HepG2 (cell line): ENCODE data around the gene EFEMP2. TPM values are rescaled to one million over a fixed set of nuclear protein-coding genes. Genes with fewer than 3 reads are reported as not detected.

Experiments used
- BHLHE40 ChIP-seq: IDR thresholded peaks from 2 replicates; pipeline ENCODE4 v1.6.1; 2011; ENCODE audit warnings: low read length, improper control_type of control experiment
- DR1 ChIP-seq: sonication (generic); formaldehyde crosslinking; IDR thresholded peaks from 2 replicates; pipeline ENCODE4 v1.8.0; 2021; ENCODE audit warnings: mild to moderate bottlenecking, missing genetic modification reagents, inconsistent platforms
- FOXP1 ChIP-seq, 2 experiments: fragments of 450-650 bp in 1 of 2; IDR thresholded peaks; 2 replicates each; pipeline ENCODE4 v1.6.1; 2017 to 2018; ENCODE audit warnings: antibody characterized with exemption in 1 of 2
- NAIF1 ChIP-seq: sonication (generic); formaldehyde crosslinking; IDR thresholded peaks from 2 replicates; pipeline ENCODE4 v1.5.0; 2020; ENCODE audit warnings: mild to moderate bottlenecking, missing genetic modification reagents, borderline replicate concordance
- NFIB ChIP-seq: sonication (generic); formaldehyde crosslinking; IDR thresholded peaks from 2 replicates; pipeline ENCODE4 v1.9.0; 2021; ENCODE audit warnings: missing genetic modification reagents, mild to moderate bottlenecking, borderline replicate concordance
- PHB2 ChIP-seq: fragments of 450-650 bp; IDR thresholded peaks from 2 replicates; pipeline ENCODE4 v1.6.1; 2018; ENCODE audit not compliant: partially characterized antibody
- REPIN1 ChIP-seq: sonication (generic); formaldehyde crosslinking; IDR thresholded peaks from 2 replicates; pipeline ENCODE4 v1.8.0; 2022; ENCODE audit warnings: missing genetic modification reagents, low read depth, mild to moderate bottlenecking, borderline replicate concordance
- SRSF1 ChIP-seq: fragments of 200-400 bp; formaldehyde crosslinking; optimal IDR thresholded peaks from 2 replicates; pipeline ENCODE3; 2017; ENCODE audit warnings: mild to moderate bottlenecking, low read depth, low read length, moderate library complexity
- ZFP36L2 ChIP-seq: sonication (generic); formaldehyde crosslinking; IDR thresholded peaks from 2 replicates; pipeline ENCODE4 v1.4.0; 2020; ENCODE audit warnings: missing genetic modification reagents
- ZNF557 ChIP-seq: sonication (generic); formaldehyde crosslinking; IDR thresholded peaks from 2 replicates; pipeline ENCODE4 v1.4.0; 2020; ENCODE audit warnings: missing genetic modification reagents
- ZNF652 ChIP-seq: IDR thresholded peaks from 2 replicates; pipeline ENCODE4 v1.6.1; 2016; ENCODE audit warnings: low read depth, borderline replicate concordance
- polyA plus RNA-seq, 8 experiments: library from polyadenylated mRNA; depleted of rRNA in 3 of 8; stranded (reverse) in 7 of 8; unstranded in 1 of 8; fragments of >200 nt; fragmentation: Illumina TruSeq in 4 of 8; extraction: Trizol in 4 of 8; gene quantifications; 2 replicates each; pipeline versions ENCODE4 v1.2.1 to v1.2.3, GENCODE V29; 2011 to 2016; ENCODE audit warnings: low read depth in 4 of 8, missing spikeins in 1 of 8, mixed read lengths in 1 of 8; ENCODE audit not compliant: insufficient read depth in 1 of 8
- total RNA-seq, 5 experiments: library from RNA; depleted of rRNA; stranded (reverse); fragments of >200 nt; fragmentation: Illumina TruSeq; extraction: Trizol; gene quantifications; 2 replicates each; pipeline ENCODE4 v1.2.3, GENCODE V29; 2016; ENCODE audit warnings: low read depth in 1 of 5
- TF ChIP-seq, protein P1 (sequence below): sonication (generic); formaldehyde crosslinking; IDR thresholded peaks from 2 replicates; pipeline ENCODE4 v1.8.0; 2022; ENCODE audit warnings: mild to moderate bottlenecking, missing genetic modification reagents
- TF ChIP-seq, protein P2 (sequence below): sonication (generic); formaldehyde crosslinking; IDR thresholded peaks from 2 replicates; pipeline ENCODE4 v1.5.0; 2020; ENCODE audit warnings: missing genetic modification reagents
- TF ChIP-seq, protein P3 (sequence below): IDR thresholded peaks from 2 replicates; pipeline ENCODE4 v1.6.1; 2016; ENCODE audit warnings: low read depth, missing genetic modification reagents, missing compliant biosample characterization
- TF ChIP-seq, protein P4 (sequence below): sonication (generic); formaldehyde crosslinking; IDR thresholded peaks from 2 replicates; pipeline ENCODE4 v1.9.0; 2021; ENCODE audit warnings: missing genetic modification reagents, borderline replicate concordance
- TF ChIP-seq, protein P5 (sequence below): sonication (generic); formaldehyde crosslinking; conservative IDR thresholded peaks from 2 replicates; pipeline ENCODE4 v1.8.0; 2022; ENCODE audit warnings: low read depth, missing genetic modification reagents

EFEMP2 gene
- total and polyA plus RNA-seq, 2 of the 13 experiments (the other 11 are each of a cell fraction or from before 2014, with no cell fraction given) = 7.4 to 29.7 TPM

DNA sequence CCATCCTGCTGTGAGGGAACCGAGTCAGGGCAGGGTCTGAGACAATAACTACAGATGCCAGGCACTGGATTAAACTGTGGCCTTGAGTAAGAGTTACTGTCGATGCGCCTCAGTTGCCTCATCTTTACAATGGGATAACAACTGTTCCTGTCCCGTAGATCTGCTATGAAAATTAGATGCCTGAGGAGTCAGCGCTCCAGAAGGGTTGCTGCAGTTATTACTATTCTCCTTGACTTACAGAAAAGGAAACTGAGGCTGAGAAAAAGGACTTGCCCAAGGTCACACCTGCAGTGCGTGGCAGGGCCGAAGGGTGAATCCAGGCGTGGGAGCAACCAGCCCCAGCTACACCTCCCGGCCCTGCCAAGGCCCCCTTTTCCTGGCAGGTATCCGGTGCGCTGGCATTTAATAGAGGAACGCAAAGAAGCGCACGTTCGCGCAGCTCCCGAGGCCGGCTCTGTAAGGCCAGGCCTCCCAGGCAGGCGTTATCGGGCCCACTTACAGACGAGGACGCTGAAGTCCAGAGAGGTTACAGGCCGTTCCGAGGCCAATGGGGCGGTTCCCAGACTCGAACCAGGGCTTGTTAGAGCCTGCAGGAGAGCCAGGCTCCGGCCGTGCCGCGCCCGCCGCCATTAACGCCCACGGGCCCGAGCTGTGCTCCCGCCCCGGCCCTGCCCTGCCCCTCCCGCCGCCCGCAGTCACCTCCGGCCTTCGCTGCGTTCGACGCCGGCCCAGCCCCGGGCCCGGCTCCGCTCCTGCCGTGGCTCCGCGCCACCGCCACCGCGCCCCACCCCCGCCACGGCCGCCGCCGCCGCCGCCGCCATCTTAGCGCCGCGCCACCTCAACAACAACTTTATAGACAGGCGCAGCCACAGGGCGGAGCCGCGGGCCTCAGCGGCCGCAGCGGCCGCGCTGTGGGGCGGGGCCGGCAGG lies 45.9 kb upstream of the EFEMP2 start, which contains the start of gene C11orf68 (continued):
- TF ChIP-seq, protein P1, sequence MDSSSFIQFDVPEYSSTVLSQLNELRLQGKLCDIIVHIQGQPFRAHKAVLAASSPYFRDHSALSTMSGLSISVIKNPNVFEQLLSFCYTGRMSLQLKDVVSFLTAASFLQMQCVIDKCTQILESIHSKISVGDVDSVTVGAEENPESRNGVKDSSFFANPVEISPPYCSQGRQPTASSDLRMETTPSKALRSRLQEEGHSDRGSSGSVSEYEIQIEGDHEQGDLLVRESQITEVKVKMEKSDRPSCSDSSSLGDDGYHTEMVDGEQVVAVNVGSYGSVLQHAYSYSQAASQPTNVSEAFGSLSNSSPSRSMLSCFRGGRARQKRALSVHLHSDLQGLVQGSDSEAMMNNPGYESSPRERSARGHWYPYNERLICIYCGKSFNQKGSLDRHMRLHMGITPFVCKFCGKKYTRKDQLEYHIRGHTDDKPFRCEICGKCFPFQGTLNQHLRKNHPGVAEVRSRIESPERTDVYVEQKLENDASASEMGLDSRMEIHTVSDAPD (CRISPR knock-in tag) = no peak
- TF ChIP-seq BHLHE40 = no peak
- TF ChIP-seq ZNF652 (CRISPR knock-in tag) = no peak
- TF ChIP-seq REPIN1 (CRISPR knock-in tag) = no peak
- TF ChIP-seq, protein P2, sequence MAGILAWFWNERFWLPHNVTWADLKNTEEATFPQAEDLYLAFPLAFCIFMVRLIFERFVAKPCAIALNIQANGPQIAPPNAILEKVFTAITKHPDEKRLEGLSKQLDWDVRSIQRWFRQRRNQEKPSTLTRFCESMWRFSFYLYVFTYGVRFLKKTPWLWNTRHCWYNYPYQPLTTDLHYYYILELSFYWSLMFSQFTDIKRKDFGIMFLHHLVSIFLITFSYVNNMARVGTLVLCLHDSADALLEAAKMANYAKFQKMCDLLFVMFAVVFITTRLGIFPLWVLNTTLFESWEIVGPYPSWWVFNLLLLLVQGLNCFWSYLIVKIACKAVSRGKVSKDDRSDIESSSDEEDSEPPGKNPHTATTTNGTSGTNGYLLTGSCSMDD (CRISPR knock-in tag) = no peak
- no peak for TF ChIP-seq SRSF1
- TF ChIP-seq, protein P3, sequence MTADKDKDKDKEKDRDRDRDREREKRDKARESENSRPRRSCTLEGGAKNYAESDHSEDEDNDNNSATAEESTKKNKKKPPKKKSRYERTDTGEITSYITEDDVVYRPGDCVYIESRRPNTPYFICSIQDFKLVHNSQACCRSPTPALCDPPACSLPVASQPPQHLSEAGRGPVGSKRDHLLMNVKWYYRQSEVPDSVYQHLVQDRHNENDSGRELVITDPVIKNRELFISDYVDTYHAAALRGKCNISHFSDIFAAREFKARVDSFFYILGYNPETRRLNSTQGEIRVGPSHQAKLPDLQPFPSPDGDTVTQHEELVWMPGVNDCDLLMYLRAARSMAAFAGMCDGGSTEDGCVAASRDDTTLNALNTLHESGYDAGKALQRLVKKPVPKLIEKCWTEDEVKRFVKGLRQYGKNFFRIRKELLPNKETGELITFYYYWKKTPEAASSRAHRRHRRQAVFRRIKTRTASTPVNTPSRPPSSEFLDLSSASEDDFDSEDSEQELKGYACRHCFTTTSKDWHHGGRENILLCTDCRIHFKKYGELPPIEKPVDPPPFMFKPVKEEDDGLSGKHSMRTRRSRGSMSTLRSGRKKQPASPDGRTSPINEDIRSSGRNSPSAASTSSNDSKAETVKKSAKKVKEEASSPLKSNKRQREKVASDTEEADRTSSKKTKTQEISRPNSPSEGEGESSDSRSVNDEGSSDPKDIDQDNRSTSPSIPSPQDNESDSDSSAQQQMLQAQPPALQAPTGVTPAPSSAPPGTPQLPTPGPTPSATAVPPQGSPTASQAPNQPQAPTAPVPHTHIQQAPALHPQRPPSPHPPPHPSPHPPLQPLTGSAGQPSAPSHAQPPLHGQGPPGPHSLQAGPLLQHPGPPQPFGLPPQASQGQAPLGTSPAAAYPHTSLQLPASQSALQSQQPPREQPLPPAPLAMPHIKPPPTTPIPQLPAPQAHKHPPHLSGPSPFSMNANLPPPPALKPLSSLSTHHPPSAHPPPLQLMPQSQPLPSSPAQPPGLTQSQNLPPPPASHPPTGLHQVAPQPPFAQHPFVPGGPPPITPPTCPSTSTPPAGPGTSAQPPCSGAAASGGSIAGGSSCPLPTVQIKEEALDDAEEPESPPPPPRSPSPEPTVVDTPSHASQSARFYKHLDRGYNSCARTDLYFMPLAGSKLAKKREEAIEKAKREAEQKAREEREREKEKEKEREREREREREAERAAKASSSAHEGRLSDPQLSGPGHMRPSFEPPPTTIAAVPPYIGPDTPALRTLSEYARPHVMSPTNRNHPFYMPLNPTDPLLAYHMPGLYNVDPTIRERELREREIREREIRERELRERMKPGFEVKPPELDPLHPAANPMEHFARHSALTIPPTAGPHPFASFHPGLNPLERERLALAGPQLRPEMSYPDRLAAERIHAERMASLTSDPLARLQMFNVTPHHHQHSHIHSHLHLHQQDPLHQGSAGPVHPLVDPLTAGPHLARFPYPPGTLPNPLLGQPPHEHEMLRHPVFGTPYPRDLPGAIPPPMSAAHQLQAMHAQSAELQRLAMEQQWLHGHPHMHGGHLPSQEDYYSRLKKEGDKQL (CRISPR knock-in tag) = no peak
- TF ChIP-seq NAIF1 (CRISPR knock-in tag) = no peak
- TF ChIP-seq DR1 (CRISPR knock-in tag) = no peak; the same call in 1 of the 2 replicates
- no peak for TF ChIP-seq PHB2
- TF ChIP-seq, protein P4, sequence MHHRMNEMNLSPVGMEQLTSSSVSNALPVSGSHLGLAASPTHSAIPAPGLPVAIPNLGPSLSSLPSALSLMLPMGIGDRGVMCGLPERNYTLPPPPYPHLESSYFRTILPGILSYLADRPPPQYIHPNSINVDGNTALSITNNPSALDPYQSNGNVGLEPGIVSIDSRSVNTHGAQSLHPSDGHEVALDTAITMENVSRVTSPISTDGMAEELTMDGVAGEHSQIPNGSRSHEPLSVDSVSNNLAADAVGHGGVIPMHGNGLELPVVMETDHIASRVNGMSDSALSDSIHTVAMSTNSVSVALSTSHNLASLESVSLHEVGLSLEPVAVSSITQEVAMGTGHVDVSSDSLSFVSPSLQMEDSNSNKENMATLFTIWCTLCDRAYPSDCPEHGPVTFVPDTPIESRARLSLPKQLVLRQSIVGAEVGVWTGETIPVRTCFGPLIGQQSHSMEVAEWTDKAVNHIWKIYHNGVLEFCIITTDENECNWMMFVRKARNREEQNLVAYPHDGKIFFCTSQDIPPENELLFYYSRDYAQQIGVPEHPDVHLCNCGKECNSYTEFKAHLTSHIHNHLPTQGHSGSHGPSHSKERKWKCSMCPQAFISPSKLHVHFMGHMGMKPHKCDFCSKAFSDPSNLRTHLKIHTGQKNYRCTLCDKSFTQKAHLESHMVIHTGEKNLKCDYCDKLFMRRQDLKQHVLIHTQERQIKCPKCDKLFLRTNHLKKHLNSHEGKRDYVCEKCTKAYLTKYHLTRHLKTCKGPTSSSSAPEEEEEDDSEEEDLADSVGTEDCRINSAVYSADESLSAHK = no peak
- TF ChIP-seq FOXP1 (IDR thresholded peaks at IDR 0.05) = no peak
- no peak for TF ChIP-seq FOXP1 (CRISPR knock-in tag; IDR thresholded peaks at IDR 0.05)
- no peak for TF ChIP-seq NFIB (CRISPR knock-in tag)
- TF ChIP-seq, protein P5, sequence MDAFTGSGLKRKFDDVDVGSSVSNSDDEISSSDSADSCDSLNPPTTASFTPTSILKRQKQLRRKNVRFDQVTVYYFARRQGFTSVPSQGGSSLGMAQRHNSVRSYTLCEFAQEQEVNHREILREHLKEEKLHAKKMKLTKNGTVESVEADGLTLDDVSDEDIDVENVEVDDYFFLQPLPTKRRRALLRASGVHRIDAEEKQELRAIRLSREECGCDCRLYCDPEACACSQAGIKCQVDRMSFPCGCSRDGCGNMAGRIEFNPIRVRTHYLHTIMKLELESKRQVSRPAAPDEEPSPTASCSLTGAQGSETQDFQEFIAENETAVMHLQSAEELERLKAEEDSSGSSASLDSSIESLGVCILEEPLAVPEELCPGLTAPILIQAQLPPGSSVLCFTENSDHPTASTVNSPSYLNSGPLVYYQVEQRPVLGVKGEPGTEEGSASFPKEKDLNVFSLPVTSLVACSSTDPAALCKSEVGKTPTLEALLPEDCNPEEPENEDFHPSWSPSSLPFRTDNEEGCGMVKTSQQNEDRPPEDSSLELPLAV = no peak
- no peak for TF ChIP-seq ZNF557 (CRISPR knock-in tag)
- no peak for TF ChIP-seq ZFP36L2 (CRISPR knock-in tag)
